Erythroblast (primary cell): ENCODE results near the gene PLA2G6.

ENCODE experiments used
- GATA1 ChIP-seq: IDR thresholded peaks from 2 replicates; pipeline ENCODE4 v1.6.1; 2011; ENCODE audit warnings: low read depth, mild to moderate bottlenecking, control low read depth, low read length, moderate library complexity
- POLR2A ChIP-seq: IDR thresholded peaks from 2 replicates; pipeline ENCODE4 v1.6.1; 2011; ENCODE audit warnings: mild to moderate bottlenecking, low read length

GRCh38 chr22:38213990-38214301, 32.3 kb upstream of the PLA2G6 start:
- TF ChIP-seq POLR2A: no peak
- no peak for TF ChIP-seq GATA1
